ENCODE data around the gene IPO9.

IPO9 gene

GRCh38 chr1:201907621-201908020 is 78.7 kb downstream of the IPO9 start:
- no peak for DNase-seq

- DNase-seq = no peak
These were observed 83.0 kb downstream of the IPO9 start for GRCh38 chr1:201911826-201912571.

DNA sequence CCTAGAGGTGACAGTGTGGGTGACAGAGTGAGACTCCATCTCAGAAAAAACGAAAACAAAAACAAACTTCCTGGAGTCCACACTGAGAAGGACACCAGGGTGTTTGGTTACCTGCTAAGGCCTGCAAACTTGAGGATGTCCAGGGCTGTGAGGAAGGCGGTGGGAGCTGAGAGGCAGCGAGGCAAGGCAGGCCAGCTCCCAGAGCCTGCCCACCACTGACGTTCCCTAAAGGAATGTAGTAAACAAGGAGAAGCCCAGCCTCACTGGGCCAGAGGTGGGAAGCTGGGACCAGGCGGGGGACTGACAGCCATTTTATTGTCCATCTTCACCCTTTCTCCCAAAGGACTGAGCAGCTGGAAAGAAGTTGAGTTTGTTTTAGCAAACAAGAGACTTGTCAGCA is 83.9 kb downstream of the IPO9 start:
- DNase-seq = no peak

- DNase-seq = no peak
These were observed 85.7 kb downstream of the IPO9 start for GRCh38 chr1:201914456-201915235.

DNA sequence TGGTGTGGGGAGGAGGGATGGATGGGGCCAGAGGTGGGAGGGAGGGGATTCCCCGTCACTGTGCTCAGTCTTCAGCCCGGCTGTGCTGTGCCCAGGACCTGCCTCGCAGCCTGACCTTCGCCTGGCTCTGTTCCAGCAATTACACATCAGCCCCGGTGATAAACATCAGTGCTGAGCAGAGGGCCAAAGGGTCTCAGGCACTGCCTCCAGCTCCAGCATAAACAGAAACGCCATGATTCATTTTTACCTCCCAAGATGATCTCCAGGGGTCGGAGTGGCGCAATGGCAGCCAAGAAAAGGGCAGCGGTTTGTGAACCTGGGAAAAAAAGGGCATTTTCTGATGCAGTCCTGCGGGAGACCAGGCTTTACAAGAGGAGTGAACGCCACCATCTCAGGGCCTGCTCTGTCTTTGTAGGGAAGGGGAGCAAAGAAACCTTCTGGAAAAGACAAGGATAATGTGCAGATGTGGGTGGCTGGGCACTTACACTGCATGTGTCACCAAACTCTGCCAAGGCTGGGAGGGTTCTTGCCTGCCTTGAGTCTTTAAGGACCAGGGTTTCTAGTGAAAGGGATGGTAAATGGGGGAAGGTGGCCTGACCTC is 87.8 kb downstream of the IPO9 start:
- no peak for DNase-seq

DNA sequence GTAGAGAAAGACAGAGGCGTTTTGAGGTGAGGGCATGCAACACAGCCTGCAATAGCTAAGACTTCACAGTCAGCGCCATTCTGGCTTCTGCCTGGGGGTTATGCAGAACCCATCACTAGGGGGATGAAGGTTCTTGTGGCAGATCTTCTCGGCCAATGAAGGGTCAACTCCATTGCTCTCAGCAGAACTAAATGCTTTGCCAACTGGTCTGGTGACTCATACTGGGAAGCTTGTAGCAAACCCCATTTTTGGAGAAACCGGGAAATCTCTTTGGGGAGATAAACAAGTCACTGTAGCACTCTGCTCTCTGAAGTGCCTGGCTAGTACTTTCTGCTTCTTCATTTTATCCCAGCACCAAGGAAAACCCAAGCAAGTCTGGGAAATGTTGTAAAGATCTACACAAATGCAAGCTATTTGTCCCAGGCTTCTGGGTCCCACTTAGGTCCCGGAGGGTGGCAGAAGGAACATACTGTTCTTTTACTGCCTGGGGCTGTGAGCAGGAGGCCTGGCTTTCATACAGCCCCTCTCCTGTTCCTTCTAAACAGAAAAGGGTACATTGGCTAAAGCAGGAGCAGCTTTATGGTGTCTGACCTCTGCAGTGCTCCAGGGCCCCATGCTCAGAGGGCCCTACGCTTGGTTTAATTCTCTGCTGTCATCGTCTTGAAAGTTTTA is 88.5 kb downstream of the IPO9 start:
- DNase-seq = no peak

DNA sequence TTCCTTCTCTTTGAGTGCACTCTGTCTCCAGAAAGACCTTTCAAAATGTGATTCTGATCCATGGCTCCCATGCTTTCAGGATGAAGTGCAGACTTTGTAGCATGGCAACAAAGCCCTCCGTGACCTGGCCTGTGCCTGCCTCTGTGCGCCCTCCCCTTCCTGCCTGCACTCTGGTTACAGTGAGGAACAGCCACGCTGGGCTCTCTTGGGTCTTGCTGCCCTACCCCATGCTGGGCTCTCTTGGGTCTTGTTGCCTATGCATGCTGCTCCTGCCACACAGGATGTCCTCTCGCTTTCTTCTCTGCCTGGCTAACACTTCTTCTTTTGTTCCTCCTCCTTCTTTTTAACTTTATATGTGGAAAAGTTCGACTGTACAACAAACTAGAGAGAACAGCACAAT is 89.4 kb downstream of the IPO9 start:
- no peak for DNase-seq

DNA sequence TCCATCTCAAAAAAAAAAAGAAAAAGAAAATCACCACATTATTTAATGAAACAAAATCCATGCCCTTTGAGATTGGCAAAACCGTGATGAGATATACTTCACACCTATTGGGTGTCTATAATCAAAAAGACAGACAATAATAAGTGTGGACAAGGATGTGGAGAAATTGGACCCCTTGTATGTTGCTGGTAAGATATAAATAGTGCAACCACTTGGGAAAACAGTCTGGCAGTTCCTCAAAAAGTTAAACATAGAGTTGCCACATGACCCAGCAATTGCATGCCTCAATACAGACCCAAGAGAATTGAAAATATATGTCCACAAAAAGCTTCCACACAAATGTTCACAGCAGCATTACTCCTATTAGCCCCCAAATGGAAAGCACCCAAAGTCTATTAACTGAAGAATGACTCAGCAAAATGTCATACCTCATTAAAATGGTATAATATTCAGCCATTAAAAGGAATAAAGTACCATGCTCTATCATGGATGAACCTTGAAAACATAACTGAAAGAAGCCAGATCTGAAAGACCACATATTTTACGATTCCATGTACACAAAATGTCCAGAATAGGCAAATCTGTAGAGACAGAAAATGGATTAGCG is 93.1 kb downstream of the IPO9 start:
- DNase-seq = no peak

GRCh38 chr1:201925301-201925567 is 96.3 kb downstream of the IPO9 start:
- DNase-seq = no peak

DNA sequence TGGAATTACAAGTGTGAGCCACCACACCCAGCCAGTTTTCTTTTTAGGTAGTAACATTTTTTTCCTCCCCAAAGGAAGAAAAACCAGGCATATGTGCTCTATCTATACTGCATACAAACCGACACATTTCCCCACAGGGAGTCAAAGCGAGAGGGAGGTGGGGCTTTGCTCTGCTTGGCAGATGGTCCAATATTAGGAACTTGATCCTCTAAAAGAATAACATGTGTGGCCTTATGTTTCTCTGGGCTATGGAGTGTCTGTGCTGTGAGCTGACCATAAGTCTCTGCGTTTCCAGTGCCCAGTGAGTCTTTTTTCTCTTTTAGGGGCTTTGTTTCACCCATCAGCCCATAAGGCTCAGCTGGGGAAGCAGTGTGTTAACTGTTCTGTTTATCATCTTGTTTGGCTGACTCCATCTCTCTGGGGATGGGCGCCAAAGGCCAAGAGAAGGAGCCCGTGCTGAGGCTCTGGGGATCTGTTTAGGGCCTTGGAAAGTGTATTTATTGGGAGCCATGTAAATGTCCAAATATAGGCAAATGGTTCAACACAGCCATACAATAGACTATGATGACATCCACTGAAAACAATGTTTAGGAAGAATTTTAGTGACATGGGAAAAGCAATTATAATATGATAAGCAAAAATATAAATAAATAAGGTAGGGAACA is 97.2 kb downstream of the IPO9 start:
- no peak for DNase-seq

- DNase-seq = no peak
These were observed 99.3 kb downstream of the IPO9 start for GRCh38 chr1:201928266-201928665.

GRCh38 chr1:201930137-201930536 is 101.2 kb downstream of the IPO9 start:
- DNase-seq = no peak

GRCh38 chr1:201930803-201931202 is 101.8 kb downstream of the IPO9 start:
- no peak for DNase-seq

All from AML-193 (cell line).